ENCODE data around the gene COPB1.

COPB1 gene

DNA sequence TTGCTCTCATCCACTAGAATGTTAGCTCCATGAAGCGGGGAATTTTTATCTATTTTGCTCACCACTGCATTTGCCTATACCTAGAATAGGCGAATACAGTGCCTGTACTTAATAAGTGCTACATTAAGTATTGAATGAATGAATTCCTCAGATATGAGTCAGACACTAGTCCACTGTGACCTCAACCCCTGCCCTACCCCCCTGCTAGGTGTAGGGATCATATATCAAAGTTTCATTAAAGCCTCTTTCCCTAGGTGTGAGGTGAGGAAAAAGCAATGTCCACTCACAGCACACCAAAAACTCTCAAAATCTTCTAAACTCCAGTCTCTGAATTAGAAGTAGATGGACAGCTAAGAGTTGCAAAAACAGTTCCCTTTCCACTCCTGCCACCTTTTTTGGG lies 30.3 kb upstream of the COPB1 start:
- Mint-ChIP-seq H3K27ac (no peak overlapping the region), H3K9me3 (no peaks in the 10 kb centered on the region), H3K36me3 (peaks cover 13% of the 10 kb centered on the region), H3K4me3 (no peak overlapping the region), H3K4me1 (no peaks in the 10 kb centered on the region), H3K27me3 (no peaks in the 10 kb centered on the region)
- CTCF ChIA-PET = interaction anchor here (1.4 kb wide), 1 partner anchor 378 kb away, joined by 4 read pairs; no protein-coding TSS in a partner anchor
- DNase-seq = no peak

GRCh38 chr11:14529321-14529720 lies 29.7 kb upstream of the COPB1 start:
- no peak for DNase-seq
- CTCF ChIA-PET = interaction anchor here (1.4 kb wide), 1 partner anchor 378 kb away, joined by 4 read pairs; no protein-coding TSS in a partner anchor
- Mint-ChIP-seq H3K9me3 (no peaks in the 10 kb centered on the region), H3K36me3 (peaks cover 13% of the 10 kb centered on the region), H3K4me1 (no peaks in the 10 kb centered on the region), H3K27me3 (no peaks in the 10 kb centered on the region), H3K27ac (no peak overlapping the region), H3K4me3 (no peak overlapping the region)

- Mint-ChIP-seq H3K27me3 (no peaks in the 10 kb centered on the region), H3K4me1 (peaks cover 25% of the 10 kb centered on the region), H3K9me3 (no peaks in the 10 kb centered on the region), H3K36me3 (peaks cover 23% of the 10 kb centered on the region), H3K27ac (no peak overlapping the region), H3K4me3 (no peak overlapping the region)
- no peak for DNase-seq
- CTCF ChIA-PET = interaction anchor here (1.4 to 2.0 kb wide), 3 partner anchors 10 to 385 kb away, joined by 4 to 9 read pairs (median 8); no protein-coding TSS in a partner anchor
Measured at GRCh38 chr11:14522801-14523200, 23.2 kb upstream of the COPB1 start.

GRCh38 chr11:14522245-14522644 lies 22.6 kb upstream of the COPB1 start:
- DNase-seq = no peak
- H3K4me3 Mint-ChIP-seq = no peak overlapping the region
- H3K4me1 Mint-ChIP-seq = peaks cover 30% of the 10 kb centered on the region
- H3K27me3 Mint-ChIP-seq = no peaks in the 10 kb centered on the region
- H3K9me3 Mint-ChIP-seq = no peaks in the 10 kb centered on the region
- H3K36me3 Mint-ChIP-seq = peaks cover 29% of the 10 kb centered on the region
- CTCF ChIA-PET = interaction anchor here (1.6 to 2.0 kb wide), 2 partner anchors 12 to 386 kb away, joined by 4 to 9 read pairs; no protein-coding TSS in a partner anchor
- H3K27ac Mint-ChIP-seq = no peak overlapping the region

DNA sequence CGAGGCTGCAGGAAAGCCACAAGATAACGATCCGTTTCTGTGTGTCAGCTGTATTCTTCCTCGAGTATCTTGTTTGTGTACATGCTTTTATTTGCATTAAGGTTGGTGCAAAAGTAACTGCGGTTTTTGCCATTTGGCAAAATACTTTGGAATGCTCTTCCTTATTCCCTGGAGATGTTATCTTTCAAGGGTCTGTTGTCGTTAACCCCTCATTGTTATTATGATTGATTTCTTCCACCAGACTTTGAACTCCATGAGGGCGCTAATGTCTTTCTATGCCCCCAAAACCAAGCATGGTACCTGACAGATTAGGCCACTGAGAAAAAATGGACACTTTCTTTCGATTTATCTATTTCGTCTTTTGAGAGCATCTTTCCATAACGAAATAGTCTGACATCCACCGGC lies 21.1 kb upstream of the COPB1 start:
- Mint-ChIP-seq H3K27ac (peak overlapping the region; percentile 98), H3K36me3 (peaks cover 32% of the 10 kb centered on the region), H3K4me3 (peak overlapping the region; percentile 93), H3K9me3 (no peaks in the 10 kb centered on the region), H3K4me1 (peaks cover 32% of the 10 kb centered on the region), H3K27me3 (no peaks in the 10 kb centered on the region)
- CTCF ChIA-PET = interaction anchor here (1.1 to 1.6 kb wide), 4 partner anchors 12 to 387 kb away, joined by 3 to 8 read pairs (median 4); no protein-coding TSS in a partner anchor
- no peak for DNase-seq

GRCh38 chr11:14519917-14520746 lies 20.5 kb upstream of the COPB1 start, which contains the start of gene PSMA1:
PSMA1 (minus strand) TSS chr11:14520386; CDS start chr11:14520299, 87 bp downstream.
- Mint-ChIP-seq H3K36me3 (peaks cover 32% of the 10 kb centered on the region), H3K27ac (peak within 1 kb of the TSS; percentile 98), H3K9me3 (no peaks in the 10 kb centered on the region), H3K4me1 (peaks cover 32% of the 10 kb centered on the region), H3K4me3 (peak within 1 kb of the TSS; percentile 93), H3K27me3 (no peaks in the 10 kb centered on the region)
- CTCF ChIA-PET = interaction anchor here (1.1 to 1.6 kb wide), 4 partner anchors 13 to 388 kb away, joined by 3 to 8 read pairs (median 4); no protein-coding TSS in a partner anchor
- peak; percentile 96 for DNase-seq

GRCh38 chr11:14519597-14519916 lies 19.9 kb upstream of the COPB1 start:
- peak overlapping the region; percentile 98 for H3K27ac Mint-ChIP-seq
- no peaks in the 10 kb centered on the region for H3K27me3 Mint-ChIP-seq
- peaks cover 32% of the 10 kb centered on the region for H3K4me1 Mint-ChIP-seq
- H3K4me3 Mint-ChIP-seq = peak overlapping the region; percentile 93
- peaks cover 36% of the 10 kb centered on the region for H3K36me3 Mint-ChIP-seq
- H3K9me3 Mint-ChIP-seq = no peaks in the 10 kb centered on the region
- CTCF ChIA-PET = interaction anchor here (1.3 to 1.6 kb wide), 3 partner anchors 13 to 125 kb away, joined by 3 to 8 read pairs (median 4); no protein-coding TSS in a partner anchor
- DNase-seq = no peak

DNA sequence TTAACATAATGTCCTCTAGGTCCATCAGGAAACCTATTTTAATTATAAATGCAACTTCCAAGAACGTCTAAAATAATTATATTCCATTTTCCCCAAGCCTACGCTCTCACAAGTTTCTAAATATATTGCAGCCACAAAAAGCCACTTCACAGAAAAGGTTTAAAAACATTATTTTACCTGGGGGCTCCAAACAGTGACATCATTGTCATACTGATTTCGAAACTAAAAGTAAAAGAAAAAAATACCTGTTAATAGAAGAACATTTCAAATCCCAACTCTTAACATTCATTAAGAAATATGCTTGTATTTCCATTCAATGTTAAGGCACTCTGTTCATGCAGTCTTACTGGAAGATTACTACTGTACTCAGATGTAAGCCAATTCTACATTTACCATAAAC lies 19.2 kb upstream of the COPB1 start:
- no peaks in the 10 kb centered on the region for H3K9me3 Mint-ChIP-seq
- H3K36me3 Mint-ChIP-seq = peaks cover 42% of the 10 kb centered on the region

DNA sequence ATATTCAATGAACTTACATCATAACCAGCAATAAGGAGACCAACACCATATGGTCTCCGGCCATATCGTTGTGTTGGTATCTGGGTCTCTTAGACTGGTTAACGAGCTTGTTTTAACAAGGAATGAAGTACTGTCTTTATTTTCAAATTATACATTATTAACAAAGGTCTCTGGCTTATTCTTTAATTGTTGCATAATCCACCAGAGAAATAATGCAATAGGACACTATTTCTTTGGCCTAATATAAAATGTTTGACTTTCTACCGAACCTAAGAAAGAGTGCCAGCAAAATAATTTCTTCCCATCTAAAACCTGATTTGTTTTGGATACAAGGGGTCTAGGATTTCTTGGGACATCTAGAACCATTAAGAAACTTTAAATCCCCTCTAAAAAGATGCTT lies 14.2 kb upstream of the COPB1 start:
- Mint-ChIP-seq H3K36me3 (peaks cover 57% of the 10 kb centered on the region), H3K27me3 (no peaks in the 10 kb centered on the region)

More for the DNA sequence above, 19.2 kb upstream of the COPB1 start:
- Mint-ChIP-seq H3K27ac (peak overlapping the region; percentile 98), H3K27me3 (no peaks in the 10 kb centered on the region), H3K4me1 (peaks cover 32% of the 10 kb centered on the region), H3K4me3 (peak overlapping the region; percentile 93)
- DNase-seq = no peak
- CTCF ChIA-PET = no interaction called here

GRCh38 chr11:14506532-14506931 lies 6.9 kb upstream of the COPB1 start:
- Mint-ChIP-seq H3K4me3 (no peak overlapping the region), H3K4me1 (peaks cover 8% of the 10 kb centered on the region), H3K27me3 (no peaks in the 10 kb centered on the region), H3K27ac (peak overlapping the region; percentile 62), H3K9me3 (no peaks in the 10 kb centered on the region), H3K36me3 (peaks cover 67% of the 10 kb centered on the region)
- CTCF ChIA-PET = no interaction called here
- no peak for DNase-seq

More for the DNA sequence above, 14.2 kb upstream of the COPB1 start:
- DNase-seq = no peak
- H3K27ac Mint-ChIP-seq = no peak overlapping the region
- H3K4me1 Mint-ChIP-seq = peaks cover 28% of the 10 kb centered on the region
- no peak overlapping the region for H3K4me3 Mint-ChIP-seq
- H3K9me3 Mint-ChIP-seq = no peaks in the 10 kb centered on the region
- CTCF ChIA-PET = interaction anchor here (1.2 to 1.5 kb wide), 2 partner anchors 213 to 394 kb away, joined by 3 to 4 read pairs; no protein-coding TSS in a partner anchor

- H3K27ac Mint-ChIP-seq = no peak overlapping the region
- peaks cover 54% of the 10 kb centered on the region for H3K36me3 Mint-ChIP-seq
- peaks cover 27% of the 10 kb centered on the region for H3K4me1 Mint-ChIP-seq
- H3K9me3 Mint-ChIP-seq = no peaks in the 10 kb centered on the region
- peaks cover 3% of the 10 kb centered on the region for H3K27me3 Mint-ChIP-seq
- CTCF ChIA-PET = no interaction called here
- no peak for DNase-seq
- no peak overlapping the region for H3K4me3 Mint-ChIP-seq
Measured at GRCh38 chr11:14503023-14503422, 3.4 kb upstream of the COPB1 start.

DNA sequence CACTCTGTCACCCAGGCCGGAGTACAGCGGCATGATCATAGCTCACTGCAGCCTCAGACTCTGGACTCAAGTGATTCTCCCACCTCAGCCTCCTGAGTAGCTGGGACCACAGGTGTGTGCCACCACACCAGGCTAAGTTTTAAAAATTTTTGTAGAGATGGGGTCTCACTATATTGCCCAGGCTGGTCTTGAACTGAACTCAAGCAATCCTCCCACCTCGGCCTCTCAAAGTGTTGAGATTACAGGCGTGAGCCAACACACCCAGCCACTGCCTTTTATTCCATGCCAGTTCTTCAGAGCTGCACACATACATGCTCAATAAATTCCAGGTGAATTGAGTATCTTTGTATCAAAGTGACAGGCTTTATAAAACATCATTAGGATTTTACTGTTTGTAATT lies 2.4 kb upstream of the COPB1 start:
- CTCF ChIA-PET = interaction anchor here (0.8 kb wide), 1 partner anchor 44 kb away, joined by 3 read pairs; no protein-coding TSS in a partner anchor
- H3K9me3 Mint-ChIP-seq = peaks cover 2% of the 10 kb centered on the region
- no peak overlapping the region for H3K27ac Mint-ChIP-seq
- H3K4me1 Mint-ChIP-seq = peaks cover 37% of the 10 kb centered on the region
- no peak for DNase-seq
- peaks cover 55% of the 10 kb centered on the region for H3K36me3 Mint-ChIP-seq
- peaks cover 3% of the 10 kb centered on the region for H3K27me3 Mint-ChIP-seq
- no peak overlapping the region for H3K4me3 Mint-ChIP-seq

GRCh38 chr11:14500181-14500651 lies 605 bp upstream of the COPB1 start:
- Mint-ChIP-seq H3K27me3 (peaks cover 3% of the 10 kb centered on the region), H3K9me3 (peaks cover 2% of the 10 kb centered on the region), H3K36me3 (peaks cover 50% of the 10 kb centered on the region), H3K4me3 (peak overlapping the region; percentile 99), H3K4me1 (peaks cover 47% of the 10 kb centered on the region), H3K27ac (peak overlapping the region; percentile 97)
- DNase-seq = peak; percentile 77
- CTCF ChIA-PET = interaction anchor here (0.8 kb wide), 1 partner anchor 408 kb away, joined by 3 read pairs; no protein-coding TSS in a partner anchor

DNA sequence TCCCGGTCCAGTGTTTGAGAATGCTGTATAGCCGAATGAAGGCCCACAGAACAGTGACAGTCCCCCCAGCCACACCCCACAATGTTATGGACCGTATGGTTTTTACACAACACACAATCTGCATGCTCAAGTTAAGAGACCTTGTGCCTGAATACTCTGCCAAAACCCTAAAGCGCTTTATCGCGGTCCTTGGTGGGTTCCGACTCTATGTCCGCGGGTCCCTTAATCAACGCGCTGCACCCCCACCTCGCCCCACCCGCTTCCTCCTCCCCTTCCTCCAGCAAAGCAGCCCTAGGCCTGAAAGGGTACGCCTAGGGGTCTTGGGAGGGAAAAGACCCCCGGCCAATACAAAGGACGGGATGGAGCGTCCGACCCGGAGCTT lies 442 bp downstream of the COPB1 start:
- Mint-ChIP-seq H3K36me3 (peaks cover 51% of the 10 kb centered on the region), H3K9me3 (peaks cover 2% of the 10 kb centered on the region), H3K27ac (peak overlapping the region; percentile 97), H3K4me1 (peaks cover 52% of the 10 kb centered on the region), H3K4me3 (peak overlapping the region; percentile 99), H3K27me3 (peaks cover 3% of the 10 kb centered on the region)
- peak; percentile 64 for DNase-seq
- CTCF ChIA-PET = no interaction called here
